ENCODE measurements around the gene FUT3. TPM values are rescaled to one million over a fixed set of nuclear protein-coding genes. Genes with fewer than 3 reads are reported as not detected.
A peak's percentile ranks its signal among the peaks of the same experiment; 100 is the strongest.

Gene FUT3
- total and polyA plus RNA-seq, 9 of the 15 experiments (the other 6 are each of a cell fraction or from before 2014, with no cell fraction given) = 0.09 TPM; not detected in 8

DNA sequence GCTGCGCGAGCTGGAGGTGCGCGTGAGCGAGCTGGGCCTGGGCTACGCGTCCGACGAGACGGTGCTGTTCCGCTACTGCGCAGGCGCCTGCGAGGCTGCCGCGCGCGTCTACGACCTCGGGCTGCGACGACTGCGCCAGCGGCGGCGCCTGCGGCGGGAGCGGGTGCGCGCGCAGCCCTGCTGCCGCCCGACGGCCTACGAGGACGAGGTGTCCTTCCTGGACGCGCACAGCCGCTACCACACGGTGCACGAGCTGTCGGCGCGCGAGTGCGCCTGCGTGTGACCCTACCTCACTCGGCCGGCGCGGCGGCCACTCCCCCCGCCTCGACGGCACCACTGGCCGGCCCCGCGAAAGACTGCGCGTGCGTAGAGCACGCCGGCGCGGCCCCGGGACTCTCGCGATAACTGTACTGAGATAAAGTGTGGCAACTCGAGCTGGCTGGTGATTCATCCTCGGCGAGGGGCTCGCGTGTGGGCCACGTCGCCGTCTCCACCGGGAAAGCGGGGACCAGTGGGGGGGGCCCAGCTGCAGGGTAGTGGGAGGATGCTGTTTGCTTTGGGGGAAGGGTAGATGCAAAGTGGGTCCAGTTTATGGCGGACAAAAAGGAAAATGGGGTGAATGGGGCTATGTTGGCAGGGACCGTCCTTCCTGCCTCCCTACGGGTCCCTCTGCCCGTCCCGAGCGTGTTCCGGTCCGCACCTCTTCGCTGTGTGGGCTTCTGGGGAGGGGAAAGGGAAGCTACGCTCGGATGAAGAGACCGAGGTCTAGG is 23.2 kb downstream of the FUT3 start (continued):
- TF ChIP-seq, protein P1, sequence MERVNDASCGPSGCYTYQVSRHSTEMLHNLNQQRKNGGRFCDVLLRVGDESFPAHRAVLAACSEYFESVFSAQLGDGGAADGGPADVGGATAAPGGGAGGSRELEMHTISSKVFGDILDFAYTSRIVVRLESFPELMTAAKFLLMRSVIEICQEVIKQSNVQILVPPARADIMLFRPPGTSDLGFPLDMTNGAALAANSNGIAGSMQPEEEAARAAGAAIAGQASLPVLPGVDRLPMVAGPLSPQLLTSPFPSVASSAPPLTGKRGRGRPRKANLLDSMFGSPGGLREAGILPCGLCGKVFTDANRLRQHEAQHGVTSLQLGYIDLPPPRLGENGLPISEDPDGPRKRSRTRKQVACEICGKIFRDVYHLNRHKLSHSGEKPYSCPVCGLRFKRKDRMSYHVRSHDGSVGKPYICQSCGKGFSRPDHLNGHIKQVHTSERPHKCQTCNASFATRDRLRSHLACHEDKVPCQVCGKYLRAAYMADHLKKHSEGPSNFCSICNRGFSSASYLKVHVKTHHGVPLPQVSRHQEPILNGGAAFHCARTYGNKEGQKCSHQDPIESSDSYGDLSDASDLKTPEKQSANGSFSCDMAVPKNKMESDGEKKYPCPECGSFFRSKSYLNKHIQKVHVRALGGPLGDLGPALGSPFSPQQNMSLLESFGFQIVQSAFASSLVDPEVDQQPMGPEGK (CRISPR knock-in tag; IDR thresholded peaks at IDR 0.05; ENCODE audit: borderline replicate concordance) = 0 out of 2 replicates have a peak, but pooled peaks have one; percentile 56
- TF ChIP-seq, protein P2, sequence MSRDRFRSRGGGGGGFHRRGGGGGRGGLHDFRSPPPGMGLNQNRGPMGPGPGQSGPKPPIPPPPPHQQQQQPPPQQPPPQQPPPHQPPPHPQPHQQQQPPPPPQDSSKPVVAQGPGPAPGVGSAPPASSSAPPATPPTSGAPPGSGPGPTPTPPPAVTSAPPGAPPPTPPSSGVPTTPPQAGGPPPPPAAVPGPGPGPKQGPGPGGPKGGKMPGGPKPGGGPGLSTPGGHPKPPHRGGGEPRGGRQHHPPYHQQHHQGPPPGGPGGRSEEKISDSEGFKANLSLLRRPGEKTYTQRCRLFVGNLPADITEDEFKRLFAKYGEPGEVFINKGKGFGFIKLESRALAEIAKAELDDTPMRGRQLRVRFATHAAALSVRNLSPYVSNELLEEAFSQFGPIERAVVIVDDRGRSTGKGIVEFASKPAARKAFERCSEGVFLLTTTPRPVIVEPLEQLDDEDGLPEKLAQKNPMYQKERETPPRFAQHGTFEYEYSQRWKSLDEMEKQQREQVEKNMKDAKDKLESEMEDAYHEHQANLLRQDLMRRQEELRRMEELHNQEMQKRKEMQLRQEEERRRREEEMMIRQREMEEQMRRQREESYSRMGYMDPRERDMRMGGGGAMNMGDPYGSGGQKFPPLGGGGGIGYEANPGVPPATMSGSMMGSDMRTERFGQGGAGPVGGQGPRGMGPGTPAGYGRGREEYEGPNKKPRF (IDR thresholded peaks at IDR 0.05; ENCODE audit: low read depth, low read length) = no peak
- TF ChIP-seq JUN (IDR thresholded peaks at IDR 0.05; ENCODE audit: borderline replicate concordance, low read depth, low read length) (peak; percentile 91), JUN (CRISPR knock-in tag; IDR thresholded peaks at IDR 0.05; ENCODE audit: borderline replicate concordance) (peak; percentile 93; the same call in 1 of the 2 replicates), SRSF1 (IDR thresholded peaks at IDR 0.05; ENCODE audit: low read depth, low read length) (no peak), CBFB (CRISPR knock-in tag; IDR thresholded peaks at IDR 0.05) (no peak), ZNF24 (IDR thresholded peaks at IDR 0.05) (peak; percentile 71; the same call in 1 of the 2 replicates), FUS (optimal IDR thresholded peaks at IDR 0.05; ENCODE audit: low read depth, low read length) (no peak), ZNF184 (CRISPR knock-in tag; IDR thresholded peaks at IDR 0.05) (no peak), POLR2A (conservative IDR thresholded peaks at IDR 0.05) (peak; percentile 99), TCF7L2 (IDR thresholded peaks at IDR 0.05; ENCODE audit: low read depth, low read length) (no peak), DPF2 (IDR thresholded peaks at IDR 0.05) (peak; percentile 95), KHSRP (IDR thresholded peaks at IDR 0.05) (no peak), MTA3 (IDR thresholded peaks at IDR 0.05; ENCODE audit: borderline replicate concordance) (peak; percentile 94), BDP1 (IDR thresholded peaks at IDR 0.05; ENCODE audit: insufficient read depth, insufficient read length) (no peak), TRIM24 (IDR thresholded peaks at IDR 0.05) (peak in 1 of 2 experiments; percentile 79; a peak in 3 of 4 replicates), HLTF (IDR thresholded peaks at IDR 0.05) (peak; percentile 67; the same call in 1 of the 2 replicates), HDAC1 (IDR thresholded peaks at IDR 0.05) (peak in 1 of 2 experiments; percentile 77; a peak in 2 of 4 replicates), MYNN (IDR thresholded peaks at IDR 0.05) (peak; percentile 53; the same call in 1 of the 2 replicates), MYNN (CRISPR knock-in tag; IDR thresholded peaks at IDR 0.05) (no peak)
- TF ChIP-seq, protein P3, sequence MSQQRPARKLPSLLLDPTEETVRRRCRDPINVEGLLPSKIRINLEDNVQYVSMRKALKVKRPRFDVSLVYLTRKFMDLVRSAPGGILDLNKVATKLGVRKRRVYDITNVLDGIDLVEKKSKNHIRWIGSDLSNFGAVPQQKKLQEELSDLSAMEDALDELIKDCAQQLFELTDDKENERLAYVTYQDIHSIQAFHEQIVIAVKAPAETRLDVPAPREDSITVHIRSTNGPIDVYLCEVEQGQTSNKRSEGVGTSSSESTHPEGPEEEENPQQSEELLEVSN (IDR thresholded peaks at IDR 0.05; ENCODE audit: borderline replicate concordance in 1 of 2, extremely low read depth in 1 of 2, insufficient read depth in 1 of 2, insufficient read length in 1 of 2, low read depth in 1 of 2, low read length in 1 of 2, poor library complexity in 1 of 2, severe bottlenecking in 1 of 2) = peak; percentile 83 to 94
- TF ChIP-seq, protein P4, sequence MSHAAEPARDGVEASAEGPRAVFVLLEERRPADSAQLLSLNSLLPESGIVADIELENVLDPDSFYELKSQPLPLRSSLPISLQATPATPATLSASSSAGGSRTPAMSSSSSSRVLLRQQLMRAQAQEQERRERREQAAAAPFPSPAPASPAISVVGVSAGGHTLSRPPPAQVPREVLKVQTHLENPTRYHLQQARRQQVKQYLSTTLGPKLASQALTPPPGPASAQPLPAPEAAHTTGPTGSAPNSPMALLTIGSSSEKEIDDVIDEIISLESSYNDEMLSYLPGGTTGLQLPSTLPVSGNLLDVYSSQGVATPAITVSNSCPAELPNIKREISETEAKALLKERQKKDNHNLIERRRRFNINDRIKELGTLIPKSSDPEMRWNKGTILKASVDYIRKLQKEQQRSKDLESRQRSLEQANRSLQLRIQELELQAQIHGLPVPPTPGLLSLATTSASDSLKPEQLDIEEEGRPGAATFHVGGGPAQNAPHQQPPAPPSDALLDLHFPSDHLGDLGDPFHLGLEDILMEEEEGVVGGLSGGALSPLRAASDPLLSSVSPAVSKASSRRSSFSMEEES (CRISPR knock-in tag; IDR thresholded peaks at IDR 0.05) = no peak

All from K562 (cell line).